ENCODE results near the gene PRRT1B.

- TF ChIP-seq CTCF (IDR thresholded peaks at IDR 0.05) (peak in 2 of 6 experiments; percentile 5 to 7), POLR2A (IDR thresholded peaks at IDR 0.05) (no peak)
Measured at GRCh38 chr9:131559421-131560000, 14.2 kb downstream of the PRRT1B start.
